ENCODE measurements around the gene OTOG. TPM values are rescaled to one million over a fixed set of nuclear protein-coding genes. Genes with fewer than 3 reads are reported as not detected.

Gene OTOG
- total RNA-seq, 4 donors from 2014 or later: 0.09 TPM; not detected in 3

DNA sequence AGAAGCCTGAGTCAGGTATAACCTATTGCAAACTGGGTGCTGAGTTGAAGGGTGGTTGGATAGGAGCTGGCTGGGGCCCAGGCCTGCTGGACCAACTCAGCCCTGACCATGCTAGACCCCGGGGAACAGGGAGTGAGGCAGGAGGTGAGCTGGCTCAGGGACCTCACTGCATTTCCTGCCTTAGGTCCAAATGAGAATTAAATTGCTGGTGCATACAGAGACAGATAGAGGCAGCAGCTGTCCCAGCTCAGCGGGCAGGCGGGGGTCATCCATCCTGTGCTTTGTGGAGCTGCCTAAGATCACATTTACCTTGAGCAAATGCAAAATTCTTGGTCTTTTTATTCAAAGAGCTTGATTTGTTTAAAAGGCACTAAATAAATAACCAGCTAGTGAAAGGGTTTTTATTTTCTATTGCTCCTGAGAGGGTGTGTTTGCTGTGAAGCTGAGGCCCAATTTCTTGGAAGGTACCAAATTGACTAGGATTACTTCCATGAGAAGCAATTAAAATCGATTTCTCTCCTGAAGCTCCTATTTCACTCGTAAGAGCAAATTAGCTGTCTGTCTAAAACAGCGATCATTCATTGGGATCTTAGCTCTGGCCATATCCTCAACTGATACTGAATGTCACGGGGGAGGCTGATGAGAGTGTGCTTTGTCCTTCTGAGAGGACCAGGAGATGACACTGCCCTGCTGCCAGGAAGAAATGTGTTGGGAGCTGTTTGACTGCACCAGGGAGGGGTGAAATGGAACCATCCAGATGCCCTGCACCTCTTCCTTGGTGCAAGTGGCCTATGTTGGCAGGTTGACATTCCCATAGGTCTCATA, 27.8 kb upstream of the OTOG start:
- Histone ChIP-seq H3K4me1 (no peaks in the 10 kb centered on the region), H3K27ac (no peak overlapping the region), H3K9me3 (no peaks in the 10 kb centered on the region), H3K27me3 (no peaks in the 10 kb centered on the region), H3K4me3 (no peak overlapping the region), H3K36me3 (peaks cover 0 to 58% (median 0%) of the 10 kb centered on the region in 3 donors)
- no peak for DNase-seq
- no peak for TF ChIP-seq POLR2A (IDR thresholded peaks at IDR 0.05)
- no peak for TF ChIP-seq CTCF (IDR thresholded peaks at IDR 0.05)

DNA sequence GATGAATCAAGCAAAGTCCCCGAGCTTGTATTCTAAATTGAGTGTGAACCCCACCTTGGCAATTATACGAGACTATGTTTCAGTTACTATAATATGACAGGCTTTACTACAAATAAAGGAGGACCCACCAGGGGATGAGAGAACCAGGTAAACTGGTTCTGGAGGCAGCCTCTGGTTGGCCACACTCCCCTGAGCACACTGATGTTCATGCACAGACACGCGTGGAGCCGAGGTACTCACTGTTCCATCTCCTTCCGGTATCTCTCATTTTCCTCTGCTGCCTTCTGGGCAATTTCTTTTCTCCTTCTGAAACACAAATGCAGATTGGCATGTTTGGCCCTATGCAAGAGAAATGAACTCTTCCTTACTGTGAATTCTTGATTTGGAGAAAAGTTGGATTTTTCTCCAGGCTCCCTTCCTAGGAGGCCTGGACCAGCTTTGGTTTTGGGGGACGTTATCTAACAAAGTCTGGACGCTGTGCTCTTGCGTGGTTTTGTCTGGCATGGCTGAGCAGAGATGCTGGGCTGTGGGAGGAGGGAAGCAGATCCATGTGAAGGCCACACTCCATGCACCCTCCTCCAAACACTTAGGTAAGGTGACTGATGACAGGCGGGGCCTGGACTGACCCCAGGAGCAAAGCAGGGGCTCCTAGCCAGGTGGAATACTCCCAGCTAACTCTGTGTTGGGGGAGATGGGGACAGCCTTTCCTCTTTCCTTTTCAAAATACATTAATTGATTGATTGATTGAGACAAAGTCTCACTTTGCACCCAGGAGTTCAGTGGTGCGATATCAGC, 25.8 kb upstream of the OTOG start:
- DNase-seq: no peak

DNA sequence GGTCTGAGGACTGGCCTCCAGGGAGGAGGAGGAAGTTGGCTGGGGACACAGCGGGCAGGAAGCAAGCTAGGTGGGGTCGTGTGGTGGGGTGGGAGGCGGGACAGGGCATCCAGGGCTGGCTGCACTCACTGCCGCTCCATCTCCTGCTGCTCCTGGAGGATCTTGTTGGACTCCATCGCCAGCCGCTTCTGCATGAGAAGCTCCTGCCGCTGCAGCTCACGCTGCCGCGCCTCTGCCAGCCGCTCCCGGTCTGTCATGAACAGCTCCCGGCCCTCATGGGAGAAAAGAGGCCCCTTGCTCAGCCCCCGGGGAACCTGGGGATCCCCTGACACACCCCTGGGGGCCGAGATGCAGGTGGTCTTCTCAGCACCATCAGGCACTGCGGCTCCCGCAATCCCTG, 24.4 kb upstream of the OTOG start:
- H3K4me3 ChIP-seq: no peak overlapping the region
- no peaks in the 10 kb centered on the region for H3K27me3 ChIP-seq
- peaks cover 0 to under 1% (median 0%) of the 10 kb centered on the region in 4 donors for H3K4me1 ChIP-seq
- no peak for TF ChIP-seq POLR2A (IDR thresholded peaks at IDR 0.05)
- no peak for TF ChIP-seq CTCF (IDR thresholded peaks at IDR 0.05)
- no peak overlapping the region for H3K27ac ChIP-seq
- peaks cover 0 to 63% (median 0%) of the 10 kb centered on the region in 3 donors for H3K36me3 ChIP-seq
- no peak for DNase-seq
- no peaks in the 10 kb centered on the region for H3K9me3 ChIP-seq

More for the DNA sequence above, 25.8 kb upstream of the OTOG start:
- H3K9me3 ChIP-seq: no peaks in the 10 kb centered on the region
- no peak overlapping the region for H3K4me3 ChIP-seq
- no peak for TF ChIP-seq CTCF (IDR thresholded peaks at IDR 0.05)
- no peaks in the 10 kb centered on the region for H3K4me1 ChIP-seq
- H3K27ac ChIP-seq: no peak overlapping the region
- no peaks in the 10 kb centered on the region for H3K27me3 ChIP-seq
- H3K36me3 ChIP-seq: peaks cover 0 to 67% (median 0%) of the 10 kb centered on the region in 3 donors

- Histone ChIP-seq H3K9me3 (no peaks in the 10 kb centered on the region), H3K4me1 (peaks cover 0 to 10% (median 0%) of the 10 kb centered on the region in 4 donors), H3K36me3 (peaks cover 0 to 57% (median 0%) of the 10 kb centered on the region in 3 donors), H3K4me3 (no peak overlapping the region), H3K27ac (no peak overlapping the region), H3K27me3 (no peaks in the 10 kb centered on the region)
- DNase-seq: no peak
- TF ChIP-seq POLR2A (IDR thresholded peaks at IDR 0.05): no peak
- TF ChIP-seq CTCF (IDR thresholded peaks at IDR 0.05): no peak
These were observed 22.8 kb upstream of the OTOG start for GRCh38 chr11:17524221-17524620.

DNA sequence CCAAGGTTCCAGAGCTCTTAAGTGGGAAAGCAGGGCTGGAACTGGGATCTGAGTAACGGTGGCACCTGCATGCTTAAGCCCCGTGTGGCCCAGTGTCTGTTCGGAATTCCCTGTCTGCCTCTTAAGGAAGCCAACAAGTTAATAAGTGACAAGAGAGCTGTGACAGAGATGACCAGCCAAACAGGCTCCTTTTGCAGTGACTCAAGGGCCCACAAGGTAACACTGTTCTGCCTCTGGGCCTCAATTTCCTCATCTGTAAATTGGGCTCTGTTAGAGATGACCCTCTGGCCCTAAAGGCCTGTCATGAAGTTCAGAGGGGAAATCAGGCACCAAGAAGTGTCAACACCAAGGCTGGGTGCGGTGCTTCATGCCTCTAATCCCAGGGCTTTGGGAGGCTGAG, 21.5 kb upstream of the OTOG start:
- Histone ChIP-seq H3K4me3 (no peak overlapping the region), H3K4me1 (peaks cover 0 to 13% (median 0%) of the 10 kb centered on the region in 4 donors), H3K36me3 (peaks cover 0 to 58% (median 0%) of the 10 kb centered on the region in 3 donors), H3K27ac (no peak overlapping the region), H3K9me3 (no peaks in the 10 kb centered on the region), H3K27me3 (no peaks in the 10 kb centered on the region)
- peak in 1 of 3 donors; percentile 2 for DNase-seq
- TF ChIP-seq POLR2A (IDR thresholded peaks at IDR 0.05): no peak
- TF ChIP-seq CTCF (IDR thresholded peaks at IDR 0.05): no peak

Measured in Peyer's patch (tissue), 4 donors.